ENCODE data around the gene ZNRF1. TPM values are rescaled to one million over a fixed set of nuclear protein-coding genes. Genes with fewer than 3 reads are reported as not detected.

The ZNRF1 gene
- total and polyA plus RNA-seq, 10 of the 15 experiments (the other 5 are each of a cell fraction or from before 2014, with no cell fraction given) = 5.8 to 25.9 (median 14.3) TPM

GRCh38 chr16:75002474-75002873 lies 3.6 kb downstream of the ZNRF1 start:
- TF ChIP-seq, protein P1, sequence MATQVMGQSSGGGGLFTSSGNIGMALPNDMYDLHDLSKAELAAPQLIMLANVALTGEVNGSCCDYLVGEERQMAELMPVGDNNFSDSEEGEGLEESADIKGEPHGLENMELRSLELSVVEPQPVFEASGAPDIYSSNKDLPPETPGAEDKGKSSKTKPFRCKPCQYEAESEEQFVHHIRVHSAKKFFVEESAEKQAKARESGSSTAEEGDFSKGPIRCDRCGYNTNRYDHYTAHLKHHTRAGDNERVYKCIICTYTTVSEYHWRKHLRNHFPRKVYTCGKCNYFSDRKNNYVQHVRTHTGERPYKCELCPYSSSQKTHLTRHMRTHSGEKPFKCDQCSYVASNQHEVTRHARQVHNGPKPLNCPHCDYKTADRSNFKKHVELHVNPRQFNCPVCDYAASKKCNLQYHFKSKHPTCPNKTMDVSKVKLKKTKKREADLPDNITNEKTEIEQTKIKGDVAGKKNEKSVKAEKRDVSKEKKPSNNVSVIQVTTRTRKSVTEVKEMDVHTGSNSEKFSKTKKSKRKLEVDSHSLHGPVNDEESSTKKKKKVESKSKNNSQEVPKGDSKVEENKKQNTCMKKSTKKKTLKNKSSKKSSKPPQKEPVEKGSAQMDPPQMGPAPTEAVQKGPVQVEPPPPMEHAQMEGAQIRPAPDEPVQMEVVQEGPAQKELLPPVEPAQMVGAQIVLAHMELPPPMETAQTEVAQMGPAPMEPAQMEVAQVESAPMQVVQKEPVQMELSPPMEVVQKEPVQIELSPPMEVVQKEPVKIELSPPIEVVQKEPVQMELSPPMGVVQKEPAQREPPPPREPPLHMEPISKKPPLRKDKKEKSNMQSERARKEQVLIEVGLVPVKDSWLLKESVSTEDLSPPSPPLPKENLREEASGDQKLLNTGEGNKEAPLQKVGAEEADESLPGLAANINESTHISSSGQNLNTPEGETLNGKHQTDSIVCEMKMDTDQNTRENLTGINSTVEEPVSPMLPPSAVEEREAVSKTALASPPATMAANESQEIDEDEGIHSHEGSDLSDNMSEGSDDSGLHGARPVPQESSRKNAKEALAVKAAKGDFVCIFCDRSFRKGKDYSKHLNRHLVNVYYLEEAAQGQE (IDR thresholded peaks at IDR 0.05; ENCODE audit: low read depth, low read length) = no peak
- TF ChIP-seq SIN3A (IDR thresholded peaks at IDR 0.05; ENCODE audit: low read depth, low read length) (no peak), TAF1 (IDR thresholded peaks at IDR 0.05; ENCODE audit: borderline replicate concordance, low read depth, low read length) (no peak), ELK1 (IDR thresholded peaks at IDR 0.05; ENCODE audit: low read depth, low read length) (no peak), RFX5 (IDR thresholded peaks at IDR 0.05; ENCODE audit: low read depth, low read length) (no peak)
- no peaks in the 10 kb centered on the region for H4K20me1 ChIP-seq (ENCODE audit: control insufficient read depth, insufficient read depth)
- no peaks in the 10 kb centered on the region for H3K9me3 ChIP-seq (replicated peaks; ENCODE audit: control insufficient read depth, insufficient read depth, low read length)
- ChIA-PET RAD21 (ENCODE audit: unreplicated experiment) (interaction anchor here (1.6 to 3.6 kb wide), 4 partner anchors 10 to 108 kb away, joined by 3 to 38 read pairs (median 18); no protein-coding TSS in a partner anchor), SMC1A (ENCODE audit: uncharacterized antibody, unreplicated experiment) (interaction anchor here (0.6 to 3.7 kb wide), 7 partner anchors 10 to 108 kb away, joined by 3 to 43 read pairs (median 5); partner anchors contain the start of gene WDR59), POLR2A (interaction anchor here (1.0 to 3.3 kb wide), 3 partner anchors 9 to 54 kb away, joined by 3 to 20 read pairs (median 3); no protein-coding TSS in a partner anchor), CTCF (interaction anchor here (0.6 to 2.3 kb wide), 8 partner anchors 9 to 154 kb away, joined by 3 to 14 read pairs (median 4); no protein-coding TSS in a partner anchor)
- no peak for DNase-seq (ENCODE audit: low read depth, low spot score)
- no peak for ATAC-seq
- WGBS (ENCODE audit: insufficient coverage, insufficient replicate concordance, low lambda C conversion rate, missing lambda C conversion rate) = 80% methylated on average over 9 of the region's 9 CpGs
- peak overlapping the region; percentile 28 for H3K4me2 ChIP-seq (ENCODE audit: control insufficient read depth, insufficient read depth)
- peak overlapping the region; percentile 64 for H3K4me3 ChIP-seq
- no TSS peak for BruUV-seq (replicated peaks)
- H3K9ac ChIP-seq (ENCODE audit: control insufficient read depth, insufficient read depth, low read length) = peak overlapping the region; percentile 5; the same call in 1 of the 2 replicates
- H3K79me2 ChIP-seq (ENCODE audit: control insufficient read depth, insufficient read depth, low read length) = peaks cover 70% of the 10 kb centered on the region
- no peak overlapping the region for H3K27ac ChIP-seq (ENCODE audit: control insufficient read depth, insufficient read depth)
- intact Hi-C loops (cut with micrococcal nuclease; ENCODE audit: unreplicated experiment) (no loop called here), in situ Hi-C loops (cut with MboI) (no loop called here)
- peaks cover 23% of the 10 kb centered on the region for H3K4me1 ChIP-seq (ENCODE audit: control insufficient read depth, insufficient read depth, low read length)
- no peaks in the 10 kb centered on the region for H3K27me3 ChIP-seq (replicated peaks in 1 of 2; ENCODE audit: control insufficient read depth in 2 of 2, insufficient read depth in 2 of 2, low read length in 1 of 2)
- no peaks in the 10 kb centered on the region for H3K36me3 ChIP-seq (ENCODE audit: control insufficient read depth in 2 of 2, insufficient read depth in 2 of 2, low read length in 1 of 2)
- no peak overlapping the region for H2AFZ ChIP-seq (ENCODE audit: control insufficient read depth, low read depth, low read length)
- no peak for FAIRE-seq

Data from GM12878 (cell line).